ENCODE data around the gene CD93. TPM values are rescaled to one million over a fixed set of nuclear protein-coding genes. Genes with fewer than 3 reads are reported as not detected.
A peak's percentile ranks its signal among the peaks of the same experiment; 100 is the strongest.

CD93 gene
- total and polyA plus RNA-seq, 2 of the 8 experiments (the other 6 are each of a cell fraction or from before 2014, with no cell fraction given): under 0.01 to 0.07 TPM

DNA sequence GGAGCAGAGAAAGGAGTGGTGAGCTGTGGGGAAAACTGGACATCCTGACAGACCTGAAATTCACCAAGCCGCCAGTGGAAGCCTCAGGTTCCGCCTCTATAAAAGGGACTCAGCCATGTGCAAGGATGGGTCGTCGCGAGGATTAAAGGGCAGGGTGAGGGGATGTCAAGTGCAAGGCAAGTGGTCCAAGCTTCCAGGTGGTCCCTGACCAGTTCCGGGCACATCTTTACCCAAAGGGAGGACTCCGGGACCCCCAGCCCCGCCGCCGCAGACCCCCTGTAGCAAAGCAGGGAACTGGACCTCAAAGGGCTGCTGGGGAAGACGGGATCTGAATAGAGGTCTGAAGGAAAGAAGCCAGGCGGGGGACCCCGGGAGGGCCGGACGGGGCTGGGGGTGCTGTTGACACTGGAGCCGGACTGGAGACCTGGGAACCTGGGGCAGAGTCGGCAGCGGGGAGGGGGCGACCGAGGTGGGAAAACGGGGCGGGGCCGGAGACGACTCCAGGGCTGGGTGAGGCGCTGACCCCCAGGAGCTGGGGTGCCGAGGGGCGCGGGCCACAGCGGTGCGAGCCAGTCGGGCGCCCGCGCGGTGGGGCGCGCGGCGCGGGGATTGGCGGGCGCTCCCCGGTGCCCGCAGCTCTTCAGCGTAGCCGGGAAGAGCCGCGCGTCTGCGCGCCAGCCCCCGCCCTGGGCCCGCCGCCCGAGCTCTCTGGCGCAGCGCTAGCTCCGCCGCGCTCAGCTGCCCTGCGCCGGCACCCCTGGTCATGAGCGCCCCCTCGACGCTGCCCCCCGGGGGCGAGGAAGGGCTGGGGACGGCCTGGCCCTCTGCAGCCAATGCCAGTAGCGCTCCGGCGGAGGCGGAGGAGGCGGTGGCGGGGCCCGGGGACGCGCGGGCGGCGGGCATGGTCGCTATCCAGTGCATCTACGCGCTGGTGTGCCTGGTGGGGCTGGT, 51.1 kb downstream of the CD93 start, which contains the start of gene SSTR4:
Gene SSTR4 (plus strand): TSS at position 592 of the 951 bp plus-strand sequence. CDS start 172 bp downstream, at position 764.
- no peaks in the 10 kb centered on the region for H4K20me1 ChIP-seq (replicated peaks in 1 of 2; ENCODE audit: control insufficient read depth in 1 of 2, insufficient read depth in 2 of 2, low read length in 2 of 2)
- no peak within 1 kb of the TSS for H3K56ac ChIP-seq (replicated peaks; ENCODE audit: insufficient read length, low read depth, low read length)
- peak within 1 kb of the TSS; percentile 81; the same call in 1 of the 2 replicates for H2BK12ac ChIP-seq (ENCODE audit: low read depth, low read length)
- peak within 1 kb of the TSS; percentile 48 to 78 for H3K4me2 ChIP-seq (ENCODE audit: insufficient read depth in 1 of 2, low read depth in 2 of 2, low read length in 2 of 2)
- no peak within 1 kb of the TSS for H2AK5ac ChIP-seq (ENCODE audit: low read depth, low read length)
- no peak within 1 kb of the TSS for H2BK120ac ChIP-seq (replicated peaks; ENCODE audit: low read depth, low read length)
- peaks cover 21 to 66% (median 50%) of the 10 kb centered on the region in 4 experiments for H3K27me3 ChIP-seq (replicated peaks in 1 of 4; ENCODE audit: control insufficient read depth in 3 of 4, extremely low read depth in 1 of 4, insufficient read depth in 3 of 4, low read length in 3 of 4)
- 47% methylated on average over 27 of the region's 83 CpGs; no CpG with 5 or more reads in 1 of the 2 experiments for WGBS, 2 experiments (ENCODE audit: extremely low coverage in 1 of 2, insufficient coverage in 1 of 2, insufficient read length in 1 of 2, insufficient replicate concordance in 2 of 2, low coverage in 1 of 2, low lambda C conversion rate in 2 of 2, missing lambda C conversion rate in 1 of 2)
- H2BK20ac ChIP-seq (ENCODE audit: low read length): no peak within 1 kb of the TSS
- no peaks in the 10 kb centered on the region; a peak in 1 of 8 replicates for H3K36me3 ChIP-seq (ENCODE audit: control insufficient read depth in 2 of 4, insufficient read depth in 4 of 4, low read length in 3 of 4)
- CTCF ChIA-PET (ENCODE audit: partially characterized antibody): interaction anchor here (1.2 to 4.2 kb wide), 5 partner anchors 8 to 300 kb away, joined by 3 to 17 read pairs (median 8); partner anchors contain the start of gene THBD
- peak within 1 kb of the TSS; percentile 42 for H3K4ac ChIP-seq (replicated peaks; ENCODE audit: insufficient read length, low read depth, low read length)
- no peak within 1 kb of the TSS for H3K27ac ChIP-seq (ENCODE audit: low read depth, low read length)
- peak within 1 kb of the TSS; percentile 67 for H4K91ac ChIP-seq (replicated peaks; ENCODE audit: insufficient read length, low read length)
- peak within 1 kb of the TSS; percentile 19 to 63 (median 26); a peak in 7 of 8 replicates for H3K4me3 ChIP-seq (ENCODE audit: extremely low read depth in 1 of 4, insufficient read depth in 2 of 4, low read depth in 3 of 4, low read length in 4 of 4)
- POLR2A ChIA-PET (ENCODE audit: partially characterized antibody): interaction anchor here (1.2 kb wide), 1 partner anchor 16 kb away, joined by 5 read pairs; no protein-coding TSS in a partner anchor
- peak in 1 of 2 experiments; percentile 63 for DNase-seq (ENCODE audit: low read depth in 1 of 2, low spot score in 2 of 2)
- no peak within 1 kb of the TSS; a peak in 1 of 7 replicates for H3K9ac ChIP-seq (replicated peaks in 1 of 4; ENCODE audit: extremely low read depth in 1 of 4, low read depth in 3 of 4, low read length in 3 of 4)
- H3K79me1 ChIP-seq (ENCODE audit: low read depth, low read length): no peaks in the 10 kb centered on the region
- no peak for FAIRE-seq
- H3K9me3 ChIP-seq (ENCODE audit: insufficient read depth in 2 of 2, low read depth in 1 of 2, low read length in 1 of 2): peaks cover 0 to 5% of the 10 kb centered on the region in 2 experiments; a peak in 1 of 4 replicates
- peaks cover 2% of the 10 kb centered on the region; the same call in 1 of the 2 replicates for H3K23me2 ChIP-seq (ENCODE audit: low read depth, low read length)
- H2AFZ ChIP-seq (ENCODE audit: low read length): peak within 1 kb of the TSS; percentile 84
- H2BK5ac ChIP-seq (ENCODE audit: low read depth, low read length): no peak within 1 kb of the TSS
- H3K79me2 ChIP-seq (ENCODE audit: control insufficient read depth in 1 of 2, insufficient read depth in 2 of 2, low read length in 2 of 2): no peaks in the 10 kb centered on the region
- H3K23ac ChIP-seq (ENCODE audit: insufficient read length): no peak within 1 kb of the TSS
- no peak within 1 kb of the TSS for H3K14ac ChIP-seq (ENCODE audit: insufficient read length)
- H2BK15ac ChIP-seq (ENCODE audit: low read length): peak within 1 kb of the TSS; percentile 61; the same call in 1 of the 2 replicates
- peaks cover 0 to 3% (median 0%) of the 10 kb centered on the region in 4 experiments; a peak in 1 of 7 replicates for H3K4me1 ChIP-seq (replicated peaks in 1 of 4; ENCODE audit: control insufficient read depth in 3 of 4, insufficient read depth in 4 of 4, low read length in 3 of 4)
- H3K18ac ChIP-seq (ENCODE audit: extremely low read depth, low read length): peak within 1 kb of the TSS; percentile 51; the same call in 1 of the 2 replicates
- H4K5ac ChIP-seq (ENCODE audit: insufficient read length, low read depth, low read length): no peak within 1 kb of the TSS
- no peak within 1 kb of the TSS; the same call in 1 of the 2 replicates for H4K8ac ChIP-seq (ENCODE audit: extremely low read depth, insufficient read depth, low read length)
- TF ChIP-seq KDM5A (IDR thresholded peaks at IDR 0.05; ENCODE audit: low read length): no peak
- TF ChIP-seq HDAC2 (IDR thresholded peaks at IDR 0.05; ENCODE audit: borderline replicate concordance in 1 of 2, low read depth in 2 of 2, low read length in 2 of 2): no peak
- TF ChIP-seq ZNF274 (IDR thresholded peaks at IDR 0.05; ENCODE audit: borderline replicate concordance, extremely low read depth, low read length): no peak
- no peak for TF ChIP-seq PHF8 (conservative IDR thresholded peaks at IDR 0.05; ENCODE audit: low read depth, low read length)
- TF ChIP-seq SIRT6 (IDR thresholded peaks at IDR 0.05; ENCODE audit: low read length): no peak
- no peak for TF ChIP-seq BACH1 (IDR thresholded peaks at IDR 0.05; ENCODE audit: low read length)
- TF ChIP-seq RXRA (IDR thresholded peaks at IDR 0.05; ENCODE audit: insufficient read depth, low read depth, low read length): no peak
- no peak for TF ChIP-seq TBP (IDR thresholded peaks at IDR 0.05; ENCODE audit: low read depth, low read length)
- TF ChIP-seq RAD21 (IDR thresholded peaks at IDR 0.05 in 1 of 2, conservative IDR thresholded peaks at IDR 0.05 in 1 of 2; ENCODE audit: low read depth in 2 of 2, low read length in 2 of 2): no peak
- TF ChIP-seq GABPA (IDR thresholded peaks at IDR 0.05; ENCODE audit: borderline replicate concordance, insufficient read depth, low read length): 0 out of 2 replicates have a peak, but pooled peaks have one; percentile 52

Measured in H1 (cell line).